SK-N-SH (cell line): ENCODE measurements around the gene HLA-DOB. TPM values are rescaled to one million over a fixed set of nuclear protein-coding genes. Genes with fewer than 3 reads are reported as not detected.

Experiments
- CTCF ChIA-PET: fragments of 300-600, 350-600 bp; formaldehyde crosslinking; extraction: SDS; loops from one replicate; lab custom pipeline; 2021; lab: Yijun Ruan, JAX
- POLR2A ChIA-PET: fragments of 350-600 bp; sonication (Branson Sonifier 250); formaldehyde crosslinking; extraction: SDS; loops from one replicate; lab custom pipeline; 2020; ENCODE audit warnings: antibody characterized with exemption, inconsistent platforms; lab: Yijun Ruan, JAX
- DNase-seq: peaks from one replicate; pipeline ENCODE4 v3.0.0; 2012
- H2AFZ ChIP-seq: fragments of 200-600 bp; sonication (generic); 2 replicates; pipeline ENCODE4 v1.8.1; 2016; ENCODE audit warnings: antibody characterized with exemption, mild to moderate bottlenecking, low read depth
- H3F3A ChIP-seq: fragments of 200-600 bp; sonication (generic); replicated peaks from 2 replicates; pipeline ENCODE3; 2016; ENCODE audit warnings: antibody characterized with exemption, mild to moderate bottlenecking; ENCODE audit not compliant: insufficient read depth
- H3K27ac ChIP-seq, 2 experiments: fragments of 200-500 bp in 1 of 2; fragments of 200-600 bp in 1 of 2; sonication (Bioruptor generic) in 1 of 2; sonication (generic), shearing (Covaris generic) in 1 of 2; 2 replicates each; pipeline versions ENCODE4 v1.5.1 to v1.6.1; 2014 to 2016; ENCODE audit warnings: low read depth in 2 of 2, inconsistent platforms in 1 of 2, low read length in 1 of 2, mild to moderate bottlenecking in 1 of 2, mixed read lengths in 1 of 2
- H3K27me3 ChIP-seq: fragments of 200-600 bp; sonication (generic), shearing (Covaris generic); 2 replicates; pipeline ENCODE4 v1.6.1; 2016; ENCODE audit warnings: mixed run types; ENCODE audit not compliant: insufficient read depth
- H3K36me3 ChIP-seq, 2 experiments: fragments of 200-500 bp in 1 of 2; fragments of 200-600 bp in 1 of 2; sonication (Bioruptor generic) in 1 of 2; sonication (generic) in 1 of 2; replicated peaks in 1 of 2; 2 replicates each; pipeline versions ENCODE3 to v1.5.1; 2014 to 2016; ENCODE audit warnings: low read length in 1 of 2, mild to moderate bottlenecking in 1 of 2; ENCODE audit not compliant: insufficient read depth in 2 of 2, control insufficient read depth in 1 of 2
- H3K4me1 ChIP-seq, 2 experiments: fragments of 200-500 bp in 1 of 2; fragments of 200-600 bp in 1 of 2; sonication (Bioruptor generic) in 1 of 2; sonication (generic), shearing (Covaris generic) in 1 of 2; 2 replicates each; pipeline versions ENCODE4 v1.5.1 to v1.6.1; 2014 to 2016; ENCODE audit warnings: low read depth in 1 of 2, low read length in 1 of 2, mixed run types in 1 of 2; ENCODE audit not compliant: insufficient read depth in 2 of 2, control insufficient read depth in 1 of 2
- H3K4me2 ChIP-seq: fragments of 200-600 bp; sonication (generic), shearing (Covaris generic); 2 replicates; pipeline ENCODE4 v1.6.1; 2017; ENCODE audit warnings: mixed run types
- H3K4me3 ChIP-seq, 2 experiments: fragments of 200-500 bp in 1 of 2; fragments of 200-600 bp in 1 of 2; sonication (Bioruptor generic) in 1 of 2; sonication (generic), shearing (Covaris generic) in 1 of 2; 2 replicates each; pipeline versions ENCODE4 v1.5.1 to v1.8.1; 2014 to 2016; ENCODE audit warnings: low read depth in 2 of 2, inconsistent platforms in 1 of 2, low read length in 1 of 2, mild to moderate bottlenecking in 1 of 2, mixed read lengths in 1 of 2, moderate library complexity in 1 of 2
- H3K79me2 ChIP-seq: fragments of 200-600 bp; sonication (generic); 2 replicates; pipeline ENCODE4 v1.8.1; 2017; ENCODE audit warnings: mild to moderate bottlenecking; ENCODE audit not compliant: insufficient read depth
- H3K9ac ChIP-seq: fragments of 200-600 bp; sonication (generic); 2 replicates; pipeline ENCODE4 v1.6.1; 2017; ENCODE audit warnings: mixed run types
- H3K9me2 ChIP-seq: fragments of 200-600 bp; sonication (generic); 2 replicates; pipeline ENCODE4 v1.6.1; 2017; ENCODE audit warnings: mixed run types
- H3K9me3 ChIP-seq: fragments of 200-600 bp; sonication (generic); 2 replicates; pipeline ENCODE4 v1.6.1; 2017; ENCODE audit warnings: mixed run types, mild to moderate bottlenecking, moderate library complexity
- H4K20me1 ChIP-seq: fragments of 200-600 bp; sonication (generic); 2 replicates; pipeline ENCODE4 v1.6.1; 2017; ENCODE audit warnings: mild to moderate bottlenecking, mixed run types; ENCODE audit not compliant: insufficient read depth
- CHD2 ChIP-seq: fragments of 150-350 bp; IDR thresholded peaks from 2 replicates; pipeline ENCODE4 v1.6.1; 2018; ENCODE audit warnings: low read length; ENCODE audit not compliant: partially characterized antibody
- EP300 ChIP-seq, 2 experiments: IDR thresholded peaks; 2 replicates each; pipeline versions ENCODE4 v1.4.0 to v1.6.1; 2012; ENCODE audit warnings: borderline replicate concordance in 1 of 2, low read depth in 1 of 2, low read length in 1 of 2
- EZH2phosphoT487 ChIP-seq: fragments of 200-600 bp; sonication (generic); IDR thresholded peaks from 2 replicates; pipeline ENCODE4 v1.6.1; 2017; ENCODE audit warnings: low read depth, mixed run types, mild to moderate bottlenecking, antibody characterized with exemption, moderate library complexity, borderline replicate concordance
- GABPA ChIP-seq: IDR thresholded peaks from 2 replicates; pipeline ENCODE4 v1.4.0; 2012; ENCODE audit warnings: low read depth, mild to moderate bottlenecking
- GATA2 ChIP-seq: sonication (generic); formaldehyde crosslinking; IDR thresholded peaks from 2 replicates; pipeline ENCODE4 v1.5.0; 2020; ENCODE audit warnings: mild to moderate bottlenecking, missing genetic modification reagents
- MEF2A ChIP-seq: IDR thresholded peaks from 2 replicates; pipeline ENCODE4 v1.4.0; 2012; ENCODE audit warnings: low read depth, borderline replicate concordance
- NFIC ChIP-seq: IDR thresholded peaks from 2 replicates; pipeline ENCODE4 v1.4.0; 2012; ENCODE audit warnings: borderline replicate concordance
- POLR2AphosphoS5 ChIP-seq: IDR thresholded peaks from 2 replicates; pipeline ENCODE4 v1.6.1; 2012; ENCODE audit warnings: low read depth, low read length
- RCOR1 ChIP-seq: fragments of 150-350 bp; IDR thresholded peaks from 2 replicates; pipeline ENCODE4 v1.6.1; 2017; ENCODE audit warnings: antibody characterized with exemption, low read length
- REST ChIP-seq: IDR thresholded peaks from 2 replicates; pipeline ENCODE4 v1.6.1; 2012; ENCODE audit warnings: mild to moderate bottlenecking, low read depth, low read length, moderate library complexity
- RFX5 ChIP-seq: IDR thresholded peaks from 2 replicates; pipeline ENCODE4 v1.6.1; 2012; ENCODE audit warnings: mild to moderate bottlenecking, improper control_type of control experiment, low read length
- RXRA ChIP-seq: IDR thresholded peaks from 2 replicates; pipeline ENCODE4 v1.4.0; 2012; ENCODE audit warnings: low read depth, mild to moderate bottlenecking, borderline replicate concordance
- SIN3A ChIP-seq: IDR thresholded peaks from 2 replicates; pipeline ENCODE4 v1.6.1; 2012; ENCODE audit warnings: low read depth, mild to moderate bottlenecking, low read length, moderate library complexity, borderline replicate concordance
- TAF1 ChIP-seq: IDR thresholded peaks from 2 replicates; pipeline ENCODE4 v1.6.1; 2012; ENCODE audit warnings: low read depth, mild to moderate bottlenecking, low read length, moderate library complexity, borderline replicate concordance
- TEAD4 ChIP-seq: IDR thresholded peaks from 2 replicates; pipeline ENCODE4 v1.4.0; 2012; ENCODE audit warnings: mild to moderate bottlenecking, borderline replicate concordance; ENCODE audit not compliant: insufficient read depth
- USF1 ChIP-seq: IDR thresholded peaks from 2 replicates; pipeline ENCODE4 v1.4.0; 2012; ENCODE audit warnings: low read depth, borderline replicate concordance
- ZBTB33 ChIP-seq: IDR thresholded peaks from 2 replicates; pipeline ENCODE4 v1.4.0; 2012; ENCODE audit warnings: low read depth, borderline replicate concordance
- WGBS: methylation state at CpG from one replicate; pipeline ENCODE4 v1.1.6; 2017; ENCODE audit warnings: low lambda C conversion rate; 5-methylcytosine and 5-hydroxymethylcytosine counted together
- polyA plus RNA-seq, 3 experiments: library from polyadenylated mRNA; depleted of rRNA; stranded (reverse); fragments of >200 nt; gene quantifications; 2 replicates each; pipeline ENCODE4 v1.2.3, GENCODE V29; 2012
- TF ChIP-seq, protein P1 (sequence below): fragments of 150-350 bp; IDR thresholded peaks from 2 replicates; pipeline ENCODE4 v1.6.1; 2017; ENCODE audit warnings: antibody characterized with exemption, low read length, low read depth, borderline replicate concordance
- TF ChIP-seq, protein P2 (sequence below): fragments of 200-600 bp; sonication (generic); IDR thresholded peaks from 2 replicates; pipeline ENCODE4 v1.6.1; 2017; ENCODE audit warnings: antibody characterized with exemption, mild to moderate bottlenecking, moderate library complexity

HLA-DOB gene
- polyA plus RNA-seq, 1 of the 3 experiments (the other 2 are of a cell fraction) = not detected

- no peaks in the 10 kb centered on the region for H3K79me2 ChIP-seq
- H3K4me2 ChIP-seq = no peak overlapping the region
- H3K4me1 ChIP-seq = no peaks in the 10 kb centered on the region
- no peaks in the 10 kb centered on the region for H3F3A ChIP-seq
- CTCF ChIA-PET = interaction anchor here (0.8 kb wide), 1 partner anchor 12 kb away, joined by 3 read pairs; no protein-coding TSS in a partner anchor
- no peak overlapping the region for H3K27ac ChIP-seq
- no peak overlapping the region for H3K9ac ChIP-seq
- H3K9me2 ChIP-seq = no peaks in the 10 kb centered on the region
- no peak overlapping the region for H3K4me3 ChIP-seq
- TF ChIP-seq ZBTB33 (no peak), EP300 (IDR thresholded peaks at IDR 0.05; ENCODE audit: borderline replicate concordance in 1 of 2, low read depth in 1 of 2, low read length in 1 of 2) (no peak), EZH2phosphoT487 (no peak), NFIC (no peak), TAF1 (no peak), USF1 (no peak)
- no peak for DNase-seq
- H3K9me3 ChIP-seq = no peaks in the 10 kb centered on the region
- 0% methylated on average over 1 of the region's 1 CpG for WGBS
- POLR2A ChIA-PET = no interaction called here
- H3K36me3 ChIP-seq = no peaks in the 10 kb centered on the region
- H3K27me3 ChIP-seq = peaks cover 13% of the 10 kb centered on the region
- H2AFZ ChIP-seq = no peak overlapping the region
- no peaks in the 10 kb centered on the region for H4K20me1 ChIP-seq
Observed at GRCh38 chr6:32774426-32774825, 42.4 kb downstream of the HLA-DOB start.

- peaks cover 13% of the 10 kb centered on the region for H3K27me3 ChIP-seq
- H4K20me1 ChIP-seq = no peaks in the 10 kb centered on the region
- POLR2A ChIA-PET = no interaction called here
- 0 out of 2 replicates have a peak, but pooled peaks cover 6% of the 10 kb centered on the region for H3K9me2 ChIP-seq
- CTCF ChIA-PET = no interaction called here
- no peak for DNase-seq
- H3K27ac ChIP-seq = no peak overlapping the region
- H3K4me3 ChIP-seq = no peak overlapping the region
- H3K4me1 ChIP-seq = no peaks in the 10 kb centered on the region
- no peak overlapping the region for H3K4me2 ChIP-seq
- H3K36me3 ChIP-seq = no peaks in the 10 kb centered on the region
- WGBS = 0% methylated on average over 1 of the region's 1 CpG
- H3K9me3 ChIP-seq = no peaks in the 10 kb centered on the region
- no peak overlapping the region for H3K9ac ChIP-seq
- no peaks in the 10 kb centered on the region for H3F3A ChIP-seq
- H2AFZ ChIP-seq = no peak overlapping the region
- H3K79me2 ChIP-seq = no peaks in the 10 kb centered on the region
- TF ChIP-seq, protein P1, sequence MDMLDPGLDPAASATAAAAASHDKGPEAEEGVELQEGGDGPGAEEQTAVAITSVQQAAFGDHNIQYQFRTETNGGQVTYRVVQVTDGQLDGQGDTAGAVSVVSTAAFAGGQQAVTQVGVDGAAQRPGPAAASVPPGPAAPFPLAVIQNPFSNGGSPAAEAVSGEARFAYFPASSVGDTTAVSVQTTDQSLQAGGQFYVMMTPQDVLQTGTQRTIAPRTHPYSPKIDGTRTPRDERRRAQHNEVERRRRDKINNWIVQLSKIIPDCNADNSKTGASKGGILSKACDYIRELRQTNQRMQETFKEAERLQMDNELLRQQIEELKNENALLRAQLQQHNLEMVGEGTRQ = no peak
- TF ChIP-seq CHD2 (no peak), RXRA (no peak), RCOR1 (no peak), MEF2A (no peak), SIN3A (no peak), REST (no peak), GABPA (no peak), RFX5 (no peak), TEAD4 (no peak), EP300 (IDR thresholded peaks at IDR 0.05; ENCODE audit: borderline replicate concordance in 1 of 2, low read depth in 1 of 2, low read length in 1 of 2) (no peak), POLR2AphosphoS5 (no peak), GATA2 (no peak)
- TF ChIP-seq, protein P2, sequence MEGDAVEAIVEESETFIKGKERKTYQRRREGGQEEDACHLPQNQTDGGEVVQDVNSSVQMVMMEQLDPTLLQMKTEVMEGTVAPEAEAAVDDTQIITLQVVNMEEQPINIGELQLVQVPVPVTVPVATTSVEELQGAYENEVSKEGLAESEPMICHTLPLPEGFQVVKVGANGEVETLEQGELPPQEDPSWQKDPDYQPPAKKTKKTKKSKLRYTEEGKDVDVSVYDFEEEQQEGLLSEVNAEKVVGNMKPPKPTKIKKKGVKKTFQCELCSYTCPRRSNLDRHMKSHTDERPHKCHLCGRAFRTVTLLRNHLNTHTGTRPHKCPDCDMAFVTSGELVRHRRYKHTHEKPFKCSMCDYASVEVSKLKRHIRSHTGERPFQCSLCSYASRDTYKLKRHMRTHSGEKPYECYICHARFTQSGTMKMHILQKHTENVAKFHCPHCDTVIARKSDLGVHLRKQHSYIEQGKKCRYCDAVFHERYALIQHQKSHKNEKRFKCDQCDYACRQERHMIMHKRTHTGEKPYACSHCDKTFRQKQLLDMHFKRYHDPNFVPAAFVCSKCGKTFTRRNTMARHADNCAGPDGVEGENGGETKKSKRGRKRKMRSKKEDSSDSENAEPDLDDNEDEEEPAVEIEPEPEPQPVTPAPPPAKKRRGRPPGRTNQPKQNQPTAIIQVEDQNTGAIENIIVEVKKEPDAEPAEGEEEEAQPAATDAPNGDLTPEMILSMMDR = no peak
Observed at GRCh38 chr6:32772656-32773055, 44.1 kb downstream of the HLA-DOB start.
